AG09319 (cell line): ENCODE results near the gene DARS1.

ENCODE experiments used
- DNase-seq: peaks from one replicate; pipeline ENCODE4 v3.0.0-alpha.2; 2010; ENCODE audit warnings: low read depth; ENCODE audit errors: extremely low read depth
- CTCF ChIP-seq: IDR thresholded peaks from 2 replicates; pipeline ENCODE4 v1.5.1; 2011; ENCODE audit warnings: low read depth, mild to moderate bottlenecking, inconsistent platforms, low read length, moderate library complexity

DARS1 gene

GRCh38 chr2:136021976-136022375, 36.5 kb upstream of the DARS1 start:
- TF ChIP-seq CTCF, result no peak
- no peak for DNase-seq

GRCh38 chr2:136021406-136021805, 36.0 kb upstream of the DARS1 start:
- TF ChIP-seq CTCF, result no peak
- DNase-seq, result no peak

- no peak for TF ChIP-seq CTCF
- DNase-seq, result no peak
Observed at GRCh38 chr2:136020831-136021230, 35.4 kb upstream of the DARS1 start.

- DNase-seq, result no peak
Observed at GRCh38 chr2:136019825-136020224, 34.4 kb upstream of the DARS1 start.

GRCh38 chr2:136019306-136019705, 33.9 kb upstream of the DARS1 start:
- DNase-seq, result no peak
- TF ChIP-seq CTCF, result no peak

More at GRCh38 chr2:136019825-136020224, 34.4 kb upstream of the DARS1 start:
- TF ChIP-seq CTCF, result no peak

GRCh38 chr2:136017786-136018185, 32.4 kb upstream of the DARS1 start:
- no peak for DNase-seq
- no peak for TF ChIP-seq CTCF

GRCh38 chr2:136016836-136017235, 31.4 kb upstream of the DARS1 start:
- no peak for TF ChIP-seq CTCF
- no peak for DNase-seq
